GM12878 (cell line): Measurements from ENCODE around the gene CHIC2. TPM values are rescaled to one million over a fixed set of nuclear protein-coding genes. Genes with fewer than 3 reads are reported as not detected.

ENCODE experiments used
- ATAC-seq: fragments of 200-7000 bp; cut with Tn5 transposase; 3 replicates; pipeline ENCODE4 v1.9.1; 2020; ENCODE audit warnings: mild to moderate bottlenecking, moderate library complexity
- BruUV-seq: library from RNA; stranded (reverse); fragments of 400-500 nt; replicated peaks from 2 replicates; lab custom pipeline; 2021; lab: Mats Ljungman, UMichigan
- CTCF ChIA-PET: fragments of 300-600 bp; sonication (Branson Sonifier 250); formaldehyde crosslinking; extraction: SDS; loops from one replicate; lab custom pipeline; 2021; ENCODE audit warnings: inconsistent platforms; lab: Yijun Ruan, JAX
- POLR2A ChIA-PET: fragments of 350-600 bp; formaldehyde crosslinking; extraction: SDS; loops from one replicate; lab custom pipeline; 2021; ENCODE audit warnings: inconsistent platforms; lab: Charles Lee
- RAD21 ChIA-PET: fragments of 300-600 bp; sonication (Branson Sonifier 250); formaldehyde crosslinking; loops from one replicate; lab custom pipeline; 2023; ENCODE audit warnings: antibody characterized with exemption; ENCODE audit not compliant: unreplicated experiment; lab: Charles Lee
- SMC1A ChIA-PET: fragments of 300-600 bp; sonication (Branson Sonifier 250); formaldehyde crosslinking; loops from one replicate; lab custom pipeline; 2023; ENCODE audit not compliant: unreplicated experiment, uncharacterized antibody; lab: Charles Lee
- DNase-seq: peaks from one replicate; pipeline ENCODE4 v3.0.0-alpha.2; 2011; ENCODE audit warnings: low read depth, low spot score
- FAIRE-seq: peaks from 3 replicates; lab custom pipeline; 2011; peaks lifted over from hg19 to GRCh38; lab: Jason Lieb, UNC
- H2AFZ ChIP-seq: 2 replicates; pipeline ENCODE4 v1.6.0; 2011; ENCODE audit warnings: low read depth, low read length, control low read depth; ENCODE audit not compliant: control insufficient read depth
- H3K27ac ChIP-seq: 2 replicates; pipeline ENCODE4 v1.5.1; 2011; ENCODE audit warnings: control low read depth; ENCODE audit not compliant: control insufficient read depth, insufficient read depth
- H3K27me3 ChIP-seq, 2 experiments: replicated peaks in 1 of 2; 2 replicates each; pipeline versions ENCODE4 v1.6.0 to v1.6.1; 2011; ENCODE audit warnings: low read length in 1 of 2; ENCODE audit not compliant: control insufficient read depth in 2 of 2, insufficient read depth in 2 of 2
- H3K36me3 ChIP-seq, 2 experiments: 2 replicates each; pipeline ENCODE4 v1.5.1; 2011; ENCODE audit warnings: low read length in 1 of 2; ENCODE audit not compliant: control insufficient read depth in 2 of 2, insufficient read depth in 2 of 2
- H3K4me1 ChIP-seq: 2 replicates; pipeline ENCODE4 v1.6.1; 2011; ENCODE audit warnings: mild to moderate bottlenecking, low read length, moderate library complexity, mixed read lengths; ENCODE audit not compliant: control insufficient read depth, insufficient read depth
- H3K4me2 ChIP-seq: 2 replicates; pipeline ENCODE4 v1.6.0; 2011; ENCODE audit warnings: control low read depth; ENCODE audit not compliant: control insufficient read depth, insufficient read depth
- H3K4me3 ChIP-seq: fragments of 200-600 bp; sonication (generic); 2 replicates; pipeline ENCODE4 v1.5.1; 2016
- H3K79me2 ChIP-seq: 2 replicates; pipeline ENCODE4 v1.6.0; 2011; ENCODE audit warnings: low read length; ENCODE audit not compliant: control insufficient read depth, insufficient read depth
- H3K9ac ChIP-seq: 2 replicates; pipeline ENCODE4 v1.8.0; 2011; ENCODE audit warnings: low read length, control low read depth, mixed read lengths; ENCODE audit not compliant: control insufficient read depth, insufficient read depth
- H3K9me3 ChIP-seq: replicated peaks from 3 replicates; pipeline ENCODE4 v1.5.1; 2011; ENCODE audit warnings: mild to moderate bottlenecking, low read length; ENCODE audit not compliant: control insufficient read depth, insufficient read depth
- H4K20me1 ChIP-seq: 2 replicates; pipeline ENCODE4 v1.6.0; 2011; ENCODE audit not compliant: control insufficient read depth, insufficient read depth
- ASH2L ChIP-seq: fragments of 300-600, 200-600 bp; sonication (generic); IDR thresholded peaks from 2 replicates; pipeline ENCODE4 v1.6.1; 2017; ENCODE audit warnings: low read depth, mild to moderate bottlenecking, borderline replicate concordance
- BRCA1 ChIP-seq: IDR thresholded peaks from 2 replicates; pipeline ENCODE4 v1.6.1; 2011; ENCODE audit warnings: low read depth, low read length, improper control_type of control experiment
- ETV6 ChIP-seq, 2 experiments: fragments of 450-650 bp in 1 of 2; IDR thresholded peaks in 1 of 2; conservative IDR thresholded peaks in 1 of 2; 2 replicates each; pipeline ENCODE4 v1.6.1; 2014; ENCODE audit warnings: antibody characterized with exemption in 1 of 2, borderline replicate concordance in 1 of 2, low read depth in 1 of 2, mild to moderate bottlenecking in 1 of 2, moderate library complexity in 1 of 2
- FOXM1 ChIP-seq: IDR thresholded peaks from 2 replicates; pipeline ENCODE4 v1.6.1; 2012; ENCODE audit warnings: low read depth, mild to moderate bottlenecking, inconsistent platforms, low read length, moderate library complexity
- GABPA ChIP-seq: IDR thresholded peaks from 2 replicates; pipeline ENCODE4 v1.6.1; 2014; ENCODE audit warnings: antibody characterized with exemption, low read depth, mild to moderate bottlenecking, inconsistent platforms
- HDAC2 ChIP-seq: fragments of 200-600 bp; sonication (generic); IDR thresholded peaks from 2 replicates; pipeline ENCODE4 v1.6.1; 2017
- MAX ChIP-seq: IDR thresholded peaks from 2 replicates; pipeline ENCODE4 v1.6.1; 2012; ENCODE audit warnings: low read depth, low read length, improper control_type of control experiment
- MLLT1 ChIP-seq: fragments of 450-650 bp; IDR thresholded peaks from 2 replicates; pipeline ENCODE4 v1.6.1; 2016; ENCODE audit warnings: mild to moderate bottlenecking
- NRF1 ChIP-seq: conservative IDR thresholded peaks from 2 replicates; pipeline ENCODE4 v1.6.1; 2011; ENCODE audit warnings: mild to moderate bottlenecking, low read depth, low read length, improper control_type of control experiment
- PKNOX1 ChIP-seq: fragments of 450-650 bp; IDR thresholded peaks from 2 replicates; pipeline ENCODE4 v1.6.1; 2016; ENCODE audit warnings: mild to moderate bottlenecking
- POLR2A ChIP-seq: IDR thresholded peaks from 2 replicates; pipeline ENCODE4 v1.6.1; 2011; ENCODE audit warnings: low read depth, mild to moderate bottlenecking, low read length
- PRDM15 ChIP-seq: fragments of 450-650 bp; formaldehyde crosslinking; IDR thresholded peaks from 2 replicates; pipeline ENCODE4 v1.4.0; 2020; ENCODE audit warnings: mild to moderate bottlenecking, moderate library complexity
- RELA ChIP-seq: fragments of 450-650 bp; IDR thresholded peaks from 2 replicates; pipeline ENCODE4 v1.8.0; 2014; ENCODE audit warnings: borderline replicate concordance; ENCODE audit not compliant: partially characterized antibody
- TARDBP ChIP-seq: IDR thresholded peaks from 2 replicates; pipeline ENCODE4 v1.6.1; 2016; ENCODE audit warnings: borderline replicate concordance
- ZBTB4 ChIP-seq: fragments of 450-650 bp; formaldehyde crosslinking; IDR thresholded peaks from 2 replicates; pipeline ENCODE4 v1.4.0; 2022; ENCODE audit warnings: mild to moderate bottlenecking, moderate library complexity
- ZNF274 ChIP-seq: IDR thresholded peaks from one replicate; pipeline ENCODE4 v1.8.0; 2011; ENCODE audit not compliant: insufficient read length, insufficient read depth
- WGBS: methylation state at CpG from one replicate; pipeline ENCODE4 v1.1.6; 2016; ENCODE audit warnings: low lambda C conversion rate; ENCODE audit not compliant: insufficient replicate concordance, insufficient coverage; ENCODE audit errors: missing lambda C conversion rate; 5-methylcytosine and 5-hydroxymethylcytosine counted together
- in situ Hi-C: fragments of 300-500 bp; cut with MboI; formaldehyde crosslinking; loops from 9 replicates; pipeline ENCODE4 v1.14.3; 2018; ENCODE audit warnings: mixed read lengths
- intact Hi-C: fragments of 100-400 bp; cut with micrococcal nuclease; formaldehyde crosslinking; loops from one replicate; pipeline ENCODE4 v1.14.2; 2022; ENCODE audit not compliant: unreplicated experiment
- polyA plus RNA-seq, 11 experiments: library from polyadenylated mRNA; depleted of rRNA in 4 of 11; unstranded in 6 of 11; stranded (reverse) in 5 of 11; fragments of >200 nt; fragmentation: Nextera tagmentation in 4 of 11; fragmentation: Illumina TruSeq in 1 of 11; extraction: Ambion mirVana in 4 of 11; extraction: Trizol in 1 of 11; gene quantifications; 1 replicate in 1 of 11; 2 replicates in 10 of 11; pipeline versions ENCODE4 v1.2.1 to v1.2.3, GENCODE V29; 2011 to 2016; ENCODE audit warnings: inconsistent platforms in 2 of 11, missing spikeins in 2 of 11, low read depth in 1 of 11
- total RNA-seq, 4 experiments: library from RNA; depleted of rRNA in 3 of 4; stranded (reverse); fragments of >200 nt in 3 of 4; fragmentation: Illumina TruSeq in 1 of 4; extraction: Trizol in 1 of 4; gene quantifications; 2 replicates each; pipeline versions ENCODE4 v1.2.1 to v1.2.3, GENCODE V29; 2013 to 2021

The CHIC2 gene
- total and polyA plus RNA-seq, 10 of the 15 experiments (the other 5 are each of a cell fraction or from before 2014, with no cell fraction given) = 0.80 to 24.4 (median 12.2) TPM

- DNase-seq (no peak), ATAC-seq (no peak), FAIRE-seq (no peak)
- peaks cover 8% of the 10 kb centered on the region for H3K4me1 ChIP-seq
- intact Hi-C loops (no loop called here), in situ Hi-C loops (no loop called here)
- ChIA-PET POLR2A (no interaction called here), RAD21 (no interaction called here), SMC1A (interaction anchor here (0.6 kb wide), 1 partner anchor 32 kb away, joined by 3 read pairs; no protein-coding TSS in a partner anchor), CTCF (interaction anchor here (1.1 kb wide), 1 partner anchor 160 kb away, joined by 3 read pairs; no protein-coding TSS in a partner anchor)
- H3K79me2 ChIP-seq = no peaks in the 10 kb centered on the region
- no peaks in the 10 kb centered on the region for H3K9me3 ChIP-seq
- 81% methylated on average over 8 of the region's 8 CpGs for WGBS
- H3K9ac ChIP-seq = no peak overlapping the region
- H4K20me1 ChIP-seq = no peaks in the 10 kb centered on the region
- H3K4me3 ChIP-seq = no peak overlapping the region
- H2AFZ ChIP-seq = no peak overlapping the region
- H3K4me2 ChIP-seq = no peak overlapping the region
- H3K27me3 ChIP-seq = peaks cover 5 to 9% of the 10 kb centered on the region in 2 experiments; a peak in 3 of 4 replicates
- no peaks in the 10 kb centered on the region for H3K36me3 ChIP-seq
- no TSS peak for BruUV-seq
- no peak overlapping the region for H3K27ac ChIP-seq
- no peak for TF ChIP-seq POLR2A
- no peak for TF ChIP-seq PRDM15 (CRISPR knock-in tag)
- TF ChIP-seq FOXM1 = no peak
- TF ChIP-seq BRCA1 = no peak
- no peak for TF ChIP-seq MLLT1
- TF ChIP-seq PKNOX1 = no peak
- TF ChIP-seq ZNF274 = no peak
- no peak for TF ChIP-seq HDAC2
- no peak for TF ChIP-seq ETV6 (conservative IDR thresholded peaks at IDR 0.05 in 1 of 2, IDR thresholded peaks at IDR 0.05 in 1 of 2; ENCODE audit: borderline replicate concordance in 1 of 2, low read depth in 1 of 2)
- TF ChIP-seq GABPA = no peak
- no peak for TF ChIP-seq MAX
- TF ChIP-seq TARDBP = no peak
- TF ChIP-seq NRF1 = no peak
- no peak for TF ChIP-seq ZBTB4 (CRISPR knock-in tag)
- TF ChIP-seq RELA = no peak
- TF ChIP-seq ASH2L = no peak
These were observed 26.0 kb upstream of the CHIC2 start for GRCh38 chr4:54090404-54090803.
